Ureter (tissue), 1 donor: ENCODE data around the gene PIK3CB. TPM values are rescaled to one million over a fixed set of nuclear protein-coding genes. Genes with fewer than 3 reads are reported as not detected.
"Not testable (repeated sequence)": the region's sequence is repeated elsewhere in the genome, so short reads cannot be mapped to it uniquely, and the experiment has no call there.

Experiments used
- DNase-seq: peaks from one replicate; pipeline ENCODE4 v3.0.0-alpha.2; 2020; ENCODE audit warnings: low spot score
- total RNA-seq: library from RNA; stranded (reverse); gene quantifications from one replicate; pipeline ENCODE4 v1.2.4, GENCODE V29; 2023
- donor health status: DM: yes; HTN: yes; CAD: no.

The PIK3CB gene
- total RNA-seq, 1 donor from 2014 or later: 41.5 TPM

DNA sequence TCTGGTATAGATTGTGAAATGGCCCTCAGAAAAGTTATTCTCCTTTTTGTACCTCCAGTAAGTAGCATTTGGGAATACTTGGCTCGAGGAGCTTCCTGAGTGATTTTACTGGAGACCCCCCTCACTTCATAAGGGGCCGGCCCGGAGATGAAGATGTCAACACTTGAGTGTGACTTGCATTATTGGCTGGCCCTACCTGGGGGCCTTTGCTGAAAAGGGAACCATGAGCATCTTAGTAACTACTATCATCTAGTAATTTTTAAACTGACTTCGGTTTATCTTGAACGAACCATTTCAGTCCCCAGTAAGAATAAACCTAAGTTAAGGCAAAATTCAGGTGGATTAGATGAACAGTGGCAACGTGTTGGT lies 224.8 kb downstream of the PIK3CB start:
- DNase-seq: no peak

DNA sequence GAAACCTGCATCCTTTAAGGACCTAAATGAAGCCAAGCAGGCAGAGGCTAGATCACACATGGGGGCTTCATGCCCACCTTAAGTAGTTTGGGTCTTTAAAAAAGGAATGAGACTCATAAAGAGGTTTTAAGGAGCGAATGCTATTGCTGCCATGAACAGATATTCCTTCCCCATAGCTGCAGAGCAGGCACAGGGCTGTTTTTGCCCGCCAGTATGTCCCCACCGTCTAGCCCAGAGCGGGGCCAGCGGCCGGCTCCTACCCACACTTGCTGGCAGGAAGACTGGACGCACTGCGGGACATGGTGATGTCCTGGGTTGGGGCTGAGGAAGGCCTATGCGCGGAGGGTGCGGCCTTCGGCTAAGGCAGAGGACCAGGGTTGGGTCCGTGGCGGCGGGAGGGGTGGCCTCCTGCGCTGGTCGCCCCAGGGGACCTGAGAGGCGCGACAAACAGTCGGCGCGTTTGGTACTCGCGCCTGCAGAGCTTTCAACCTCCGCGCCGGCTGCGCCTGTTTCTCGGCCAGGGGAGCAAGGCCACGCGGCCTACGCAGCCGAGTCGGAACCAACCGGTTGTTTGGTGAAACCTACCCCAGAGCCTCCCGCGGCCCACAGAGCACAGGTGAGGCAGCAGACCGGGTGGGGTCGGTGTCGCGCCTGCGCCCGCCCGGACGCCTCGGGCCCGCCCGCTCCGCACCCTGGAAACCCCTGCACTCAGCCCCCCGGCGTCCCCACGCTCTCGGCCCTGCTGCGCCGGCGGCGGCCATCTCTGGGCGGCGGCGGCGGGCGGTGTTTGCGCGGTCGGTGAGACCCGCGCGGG lies 226.2 kb downstream of the PIK3CB start, which contains the start of gene FAIM:
FAIM (plus strand) TSS at position 450 of the 814 bp plus-strand sequence. CDS start 10,956 bp downstream, outside the sequence.
- DNase-seq: peak; percentile 75

DNA sequence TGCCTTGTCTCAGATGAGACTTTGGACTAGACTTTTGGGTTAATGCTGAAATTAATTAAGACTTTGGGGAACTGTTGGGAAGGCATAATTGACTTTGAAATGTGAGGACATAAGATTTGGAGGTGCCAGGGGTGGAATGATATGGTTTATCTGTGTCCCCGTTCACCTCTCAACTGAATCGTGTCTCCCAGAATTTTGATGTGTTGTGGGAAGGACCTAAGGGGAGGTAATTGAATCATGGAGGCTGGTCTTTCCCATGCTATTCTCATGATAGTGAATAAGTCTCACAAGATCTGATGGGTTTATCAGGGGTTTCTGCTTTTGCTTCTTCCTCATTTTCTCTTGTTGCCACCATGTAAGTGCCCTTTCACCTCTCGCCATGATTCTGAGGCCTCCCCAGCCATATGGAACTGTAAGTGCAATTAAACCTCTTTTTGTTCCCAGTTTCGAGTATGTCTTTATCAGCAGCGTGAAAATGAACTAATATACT lies 230.6 kb downstream of the PIK3CB start:
- not testable (repeated sequence) for DNase-seq

Other genes with a start within 250 kb of the PIK3CB start
- 51.6 TPM for gene CEP70, start 240.7 kb downstream of the PIK3CB start, total RNA-seq
- gene FAIM, start 226.2 kb downstream of the PIK3CB start, total RNA-seq: 13.7 TPM
- gene FOXL2, start 112.2 kb upstream of the PIK3CB start, total RNA-seq: not detected
- not detected for gene FOXL2NB, start 112.3 kb upstream of the PIK3CB start, total RNA-seq
- gene PRR23A, start 171.3 kb upstream of the PIK3CB start, total RNA-seq: not detected
- gene PRR23B, start 186.0 kb upstream of the PIK3CB start, total RNA-seq: not detected
- not detected for gene PRR23C, start 210.0 kb upstream of the PIK3CB start, total RNA-seq